HepG2 (cell line): ENCODE data around the gene TBXA2R. TPM values are rescaled to one million over a fixed set of nuclear protein-coding genes. Genes with fewer than 3 reads are reported as not detected.
A peak's percentile ranks its signal among the peaks of the same experiment; 100 is the strongest.

Experiments used
- ATAC-seq: fragments of 200-7000 bp; cut with Tn5 transposase; 3 replicates; pipeline ENCODE4 v1.9.1; 2020; ENCODE audit warnings: mild to moderate bottlenecking, moderate library complexity
- BruUV-seq: library from RNA; stranded (reverse); fragments of 400-500 nt; replicated peaks from 2 replicates; lab custom pipeline; 2021; lab: Mats Ljungman, UMichigan
- CTCF ChIA-PET: fragments of 300-600 bp; formaldehyde crosslinking; extraction: SDS; loops from one replicate; lab custom pipeline; 2021; ENCODE audit warnings: low total read pairs, inconsistent platforms, low intra/inter-chr PET ratio; lab: Yijun Ruan, JAX
- POLR2A ChIA-PET: fragments of 350-600 bp; sonication (Branson Sonifier 250); formaldehyde crosslinking; loops from one replicate; lab custom pipeline; 2020; ENCODE audit warnings: antibody characterized with exemption, inconsistent platforms; lab: Yijun Ruan, JAX
- DNase-seq: peaks from one replicate; pipeline ENCODE4 v3.0.0-alpha.2; 2015; ENCODE audit warnings: low spot score
- FAIRE-seq: peaks from 3 replicates; lab custom pipeline; 2011; peaks lifted over from hg19 to GRCh38; lab: Jason Lieb, UNC
- H2AFZ ChIP-seq: one replicate; pipeline ENCODE4 v1.6.1; 2011; ENCODE audit warnings: low read length, inconsistent platforms
- H3K27ac ChIP-seq: fragments of 300-600 bp; 3 replicates; pipeline ENCODE4 v1.8.0; 2011; ENCODE audit warnings: mixed run types, mild to moderate bottlenecking, mixed read lengths, low read length, inconsistent platforms; ENCODE audit not compliant: insufficient read depth; ENCODE audit errors: extremely low read length
- H3K27me3 ChIP-seq, 2 experiments: fragments of 200-600 bp in 1 of 2; 2 replicates in 1 of 2; 3 replicates in 1 of 2; pipeline versions ENCODE4 v1.6.0 to v1.8.0; 2011; ENCODE audit warnings: low read length in 2 of 2, mild to moderate bottlenecking in 2 of 2, moderate library complexity in 2 of 2, inconsistent platforms in 1 of 2; ENCODE audit not compliant: insufficient read depth in 2 of 2, control insufficient read depth in 1 of 2
- H3K36me3 ChIP-seq, 2 experiments: fragments of 200-600 bp in 1 of 2; replicated peaks in 1 of 2; 2 replicates in 1 of 2; 3 replicates in 1 of 2; pipeline versions ENCODE4 v1.5.1 to v1.8.0; 2011; ENCODE audit warnings: low read length in 2 of 2, inconsistent platforms in 1 of 2; ENCODE audit not compliant: insufficient read depth in 2 of 2, control insufficient read depth in 1 of 2
- H3K4me1 ChIP-seq: 2 replicates; pipeline ENCODE4 v1.5.1; 2012; ENCODE audit warnings: low read length, inconsistent platforms; ENCODE audit not compliant: insufficient read depth
- H3K4me2 ChIP-seq: 2 replicates; pipeline ENCODE4 v1.6.0; 2011; ENCODE audit warnings: low read depth, low read length, inconsistent platforms
- H3K4me3 ChIP-seq, 3 experiments: fragments of 200-600 bp in 1 of 3; sonication (generic), shearing (Covaris generic) in 1 of 3; replicated peaks in 1 of 3; 2 replicates each; pipeline ENCODE4 v1.5.1; 2011 to 2016; ENCODE audit warnings: low read length in 3 of 3, inconsistent platforms in 2 of 3, low read depth in 2 of 3, mild to moderate bottlenecking in 2 of 3, control low read depth in 1 of 3, mixed read lengths in 1 of 3; ENCODE audit not compliant: insufficient read depth in 1 of 3
- H3K79me2 ChIP-seq: one replicate; pipeline ENCODE4 v1.6.1; 2011; ENCODE audit warnings: low read length, inconsistent platforms; ENCODE audit not compliant: insufficient read depth
- H3K9ac ChIP-seq: 2 replicates; pipeline ENCODE4 v1.6.0; 2011; ENCODE audit warnings: mild to moderate bottlenecking, low read depth, low read length, inconsistent platforms; ENCODE audit not compliant: insufficient read depth
- H3K9me3 ChIP-seq: 2 replicates; pipeline ENCODE4 v1.5.1; 2012; ENCODE audit warnings: mild to moderate bottlenecking, low read length
- H4K20me1 ChIP-seq: 2 replicates; pipeline ENCODE4 v1.6.0; 2011; ENCODE audit warnings: inconsistent platforms, mild to moderate bottlenecking, low read length, moderate library complexity; ENCODE audit not compliant: insufficient read depth
- AGO2 ChIP-seq: fragments of 200-400 bp; formaldehyde crosslinking; optimal IDR thresholded peaks from 2 replicates; pipeline ENCODE3; 2017; ENCODE audit warnings: mild to moderate bottlenecking, low read depth, low read length, moderate library complexity
- CERS6 ChIP-seq: sonication (generic); formaldehyde crosslinking; IDR thresholded peaks from 2 replicates; pipeline ENCODE4 v1.5.0; 2020; ENCODE audit warnings: missing genetic modification reagents
- HIC2 ChIP-seq: sonication (generic); formaldehyde crosslinking; IDR thresholded peaks from 2 replicates; pipeline ENCODE4 v1.9.0; 2022; ENCODE audit warnings: low read depth, missing genetic modification reagents
- HNRNPL ChIP-seq: fragments of 200-400 bp; formaldehyde crosslinking; IDR thresholded peaks from 2 replicates; pipeline ENCODE4 v1.6.1; 2017; ENCODE audit warnings: mild to moderate bottlenecking, low read depth, low read length
- KDM2A ChIP-seq: sonication (generic); formaldehyde crosslinking; IDR thresholded peaks from 2 replicates; pipeline ENCODE4 v1.4.0; 2020; ENCODE audit warnings: low read depth, missing genetic modification reagents, borderline replicate concordance
- MTA1 ChIP-seq: sonication (generic); formaldehyde crosslinking; IDR thresholded peaks from 2 replicates; pipeline ENCODE4 v1.4.0; 2020; ENCODE audit warnings: missing genetic modification reagents, mild to moderate bottlenecking, borderline replicate concordance
- SALL1 ChIP-seq: sonication (generic); formaldehyde crosslinking; IDR thresholded peaks from 2 replicates; pipeline ENCODE4 v1.8.0; 2022; ENCODE audit warnings: mild to moderate bottlenecking, missing genetic modification reagents
- ZFP91 ChIP-seq: sonication (generic); formaldehyde crosslinking; IDR thresholded peaks from 2 replicates; pipeline ENCODE4 v1.9.0; 2022; ENCODE audit warnings: missing genetic modification reagents, mild to moderate bottlenecking, borderline replicate concordance
- ZNF619 ChIP-seq: sonication (generic); formaldehyde crosslinking; IDR thresholded peaks from 2 replicates; pipeline ENCODE4 v1.4.0; 2020; ENCODE audit warnings: mild to moderate bottlenecking, missing genetic modification reagents
- WGBS: methylation state at CpG from one replicate; pipeline ENCODE4 v1.1.6; 2017; ENCODE audit warnings: low lambda C conversion rate; 5-methylcytosine and 5-hydroxymethylcytosine counted together
- in situ Hi-C: cut with HindIII; loops from 2 replicates; pipeline ENCODE4 v1.10.0; 2017; ENCODE audit warnings: low pct_unique_long_range_greater_than_20kb; ENCODE audit not compliant: extremely low pct_ligation_motif_present
- intact Hi-C: fragments of 100-400 bp; cut with micrococcal nuclease; formaldehyde crosslinking; loops from one replicate; pipeline ENCODE4 v1.10.0; 2022; ENCODE audit not compliant: unreplicated experiment
- polyA plus RNA-seq, 8 experiments: library from polyadenylated mRNA; depleted of rRNA in 3 of 8; stranded (reverse) in 7 of 8; unstranded in 1 of 8; fragments of >200 nt; fragmentation: Illumina TruSeq in 4 of 8; extraction: Trizol in 4 of 8; gene quantifications; 2 replicates each; pipeline versions ENCODE4 v1.2.1 to v1.2.3, GENCODE V29; 2011 to 2016; ENCODE audit warnings: low read depth in 4 of 8, missing spikeins in 1 of 8, mixed read lengths in 1 of 8; ENCODE audit not compliant: insufficient read depth in 1 of 8
- total RNA-seq, 5 experiments: library from RNA; depleted of rRNA; stranded (reverse); fragments of >200 nt; fragmentation: Illumina TruSeq; extraction: Trizol; gene quantifications; 2 replicates each; pipeline ENCODE4 v1.2.3, GENCODE V29; 2016; ENCODE audit warnings: low read depth in 1 of 5

Gene TBXA2R
- total and polyA plus RNA-seq, 2 of the 13 experiments (the other 11 are each of a cell fraction or from before 2014, with no cell fraction given): 0.09 TPM; not detected in 1

- 17% methylated on average over 13 of the region's 22 CpGs for WGBS
- H3K4me3 ChIP-seq: peak overlapping the region; percentile 37 to 59 (median 49); a peak in 5 of 6 replicates
- H4K20me1 ChIP-seq: no peaks in the 10 kb centered on the region
- no peaks in the 10 kb centered on the region for H3K79me2 ChIP-seq
- ChIA-PET CTCF (no interaction called here), POLR2A (interaction anchor here (0.9 kb wide), 1 partner anchor 20 kb away, joined by 3 read pairs; no protein-coding TSS in a partner anchor)
- no peak overlapping the region for H3K27ac ChIP-seq
- H3K4me1 ChIP-seq: peaks cover 48% of the 10 kb centered on the region
- H2AFZ ChIP-seq: no peak overlapping the region
- H3K27me3 ChIP-seq: peaks cover 0 to 29% of the 10 kb centered on the region in 2 experiments; a peak in 2 of 5 replicates
- in situ Hi-C loops: no loop called here
- no TSS peak for BruUV-seq
- FAIRE-seq: no peak
- no peak for DNase-seq
- H3K9ac ChIP-seq: peak overlapping the region; percentile 29; the same call in 1 of the 2 replicates
- peaks cover 3 to 13% of the 10 kb centered on the region in 2 experiments; a peak in 2 of 5 replicates for H3K36me3 ChIP-seq
- intact Hi-C loops: no loop called here
- no peak for ATAC-seq
- TF ChIP-seq ZNF619 (CRISPR knock-in tag) (no peak), KDM2A (CRISPR knock-in tag) (no peak), ZFP91 (CRISPR knock-in tag) (peak; percentile 26; the same call in 1 of the 2 replicates)
- H3K9me3 ChIP-seq: no peaks in the 10 kb centered on the region
- H3K4me2 ChIP-seq: peak overlapping the region; percentile 77
Measured at GRCh38 chr19:3607303-3608078, 816 bp upstream of the TBXA2R start.

GRCh38 chr19:3606174-3606689 is 443 bp downstream of the TBXA2R start:
- ATAC-seq: peak; percentile 53
- POLR2A ChIA-PET: no interaction called here
- no peak for FAIRE-seq
- Histone ChIP-seq H3K4me1 (peaks cover 48% of the 10 kb centered on the region), H3K36me3 (0 out of 5 replicates have a peak, but pooled peaks cover 0 to 2% of the 10 kb centered on the region in 2 experiments), H3K4me3 (peak overlapping the region; percentile 37 to 59 (median 49); a peak in 5 of 6 replicates), H2AFZ (no peak overlapping the region), H3K27me3 (peaks cover 0 to 29% of the 10 kb centered on the region in 2 experiments; a peak in 2 of 5 replicates), H3K9me3 (no peaks in the 10 kb centered on the region), H3K27ac (no peak overlapping the region), H3K4me2 (peak overlapping the region; percentile 77), H3K79me2 (no peaks in the 10 kb centered on the region), H3K9ac (no peak overlapping the region), H4K20me1 (no peaks in the 10 kb centered on the region)
- 50% methylated on average over 1 of the region's 35 CpGs for WGBS
- BruUV-seq: no TSS peak
- CTCF ChIA-PET: no interaction called here
- in situ Hi-C loops: no loop called here
- no peak for DNase-seq
- intact Hi-C loops: no loop called here
- TF ChIP-seq HNRNPL (peak; percentile 73), CERS6 (CRISPR knock-in tag) (no peak), SALL1 (0 out of 2 replicates have a peak, but pooled peaks have one; percentile 10), HIC2 (CRISPR knock-in tag) (0 out of 2 replicates have a peak, but pooled peaks have one; percentile 47), MTA1 (no peak), AGO2 (no peak)
